ENCODE data around the gene PPP1R2C. TPM values are rescaled to one million over a fixed set of nuclear protein-coding genes. Genes with fewer than 3 reads are reported as not detected.

PPP1R2C gene
- total RNA-seq, result not detected in 2 replicates

DNA sequence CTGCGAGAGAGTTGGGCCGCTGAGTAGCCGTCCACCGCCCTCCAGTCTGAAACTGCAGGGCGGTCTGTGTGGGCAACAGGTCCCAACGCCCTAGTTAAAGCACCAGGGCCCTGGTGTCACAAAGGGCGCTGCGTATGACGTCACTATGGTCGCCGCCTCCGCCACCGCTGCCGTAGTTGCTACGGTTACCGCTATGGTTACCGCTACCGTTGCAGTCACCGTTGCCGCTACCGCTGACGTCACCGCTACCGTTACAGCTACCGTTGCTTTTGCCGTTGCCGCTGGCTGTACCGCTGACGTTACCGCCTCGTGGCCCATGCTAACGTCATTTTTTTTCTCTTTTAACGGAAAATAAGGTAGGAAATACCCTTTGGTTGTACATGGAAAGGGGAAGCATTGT is at the start of gene PPP1R2C:
TSS of gene PPP1R2C (minus strand) at position 68 of the 400 bp plus-strand sequence. CDS start 84 bp downstream, outside the sequence.

